Gastroesophageal sphincter (tissue), 4 donors: Measurements from ENCODE around the gene PTBP3. TPM values are rescaled to one million over a fixed set of nuclear protein-coding genes. Genes with fewer than 3 reads are reported as not detected.

Source experiments
- ATAC-seq: fragments of 150-250 bp; one replicate; pipeline ENCODE4 v1.9.1; 2016; ENCODE audit warnings: mild to moderate bottlenecking, moderate library complexity
- H3K27ac ChIP-seq, 4 donors: fragments of 200-600 bp; sonication (generic) in 3 of 4; 1 replicate in 3 of 4; 2 replicates in 1 of 4; pipeline ENCODE4 v1.5.1; 2016 to 2019
- H3K27me3 ChIP-seq: fragments of 200-600 bp; sonication (generic); one replicate; pipeline ENCODE4 v1.5.1; 2019
- H3K36me3 ChIP-seq, 2 donors: fragments of 200-600 bp; sonication (generic); one replicate each; pipeline ENCODE4 v1.5.1; 2019; ENCODE audit warnings: control low read depth in 1 of 2
- H3K4me1 ChIP-seq, 3 donors: fragments of 200-600 bp; sonication (generic); 1 replicate in 2 of 3; 2 replicates in 1 of 3; pipeline ENCODE4 v1.5.1; 2016 to 2019; ENCODE audit warnings: control low read depth in 2 of 3
- H3K4me3 ChIP-seq, 2 donors: fragments of 200-600 bp; sonication (generic); one replicate each; pipeline ENCODE4 v1.5.1; 2019; ENCODE audit warnings: mild to moderate bottlenecking in 1 of 2, moderate library complexity in 1 of 2
- H3K9me3 ChIP-seq, 3 donors: fragments of 200-600 bp; sonication (generic); one replicate each; pipeline ENCODE4 v1.5.1; 2017 to 2019; ENCODE audit warnings: control low read depth in 2 of 3
- CTCF ChIP-seq, 4 experiments: fragments of 200-600 bp in 2 of 4; fragments of 450-650 bp in 2 of 4; sonication (generic) in 1 of 4; IDR thresholded peaks; one replicate each; pipeline ENCODE4 v1.5.1; 2017 to 2019; ENCODE audit warnings: antibody characterized with exemption in 4 of 4, mild to moderate bottlenecking in 2 of 4, moderate library complexity in 2 of 4
- EP300 ChIP-seq: sonication (generic); formaldehyde crosslinking; IDR thresholded peaks from one replicate; pipeline ENCODE4 v1.6.1; 2017; ENCODE audit warnings: antibody characterized with exemption, mild to moderate bottlenecking
- POLR2A ChIP-seq, 2 donors: fragments of 450-650 bp; IDR thresholded peaks; one replicate each; pipeline ENCODE4 v1.6.1; 2017; ENCODE audit warnings: antibody characterized with exemption in 2 of 2, mild to moderate bottlenecking in 2 of 2, moderate library complexity in 1 of 2
- POLR2AphosphoS5 ChIP-seq: sonication (generic); formaldehyde crosslinking; IDR thresholded peaks from one replicate; pipeline ENCODE4 v1.6.1; 2017; ENCODE audit warnings: antibody characterized with exemption
- WGBS, 2 donors: methylation state at CpG; one replicate each; pipeline ENCODE4 v1.1.5; 2018; ENCODE audit warnings: low coverage in 1 of 2; 5-methylcytosine and 5-hydroxymethylcytosine counted together
- total RNA-seq, 4 donors: library from RNA; depleted of rRNA; stranded (reverse); fragments of >200 nt; gene quantifications; one replicate each; pipeline ENCODE4 v1.1.0, GENCODE V29; 2016

The PTBP3 gene
- total RNA-seq, 4 donors from 2014 or later: 13.7 to 28.2 (median 24.6) TPM

- TF ChIP-seq EP300: no peak
- no peak for TF ChIP-seq POLR2AphosphoS5
- no peak for TF ChIP-seq CTCF (IDR thresholded peaks at IDR 0.05)
- no peak for TF ChIP-seq POLR2A (IDR thresholded peaks at IDR 0.05)
- Histone ChIP-seq H3K9me3 (peaks cover 0 to 7% (median 0%) of the 10 kb centered on the region in 3 donors), H3K4me1 (peaks cover 0 to 5% (median 0%) of the 10 kb centered on the region in 3 donors), H3K4me3 (no peak overlapping the region), H3K27ac (no peak overlapping the region), H3K27me3 (no peaks in the 10 kb centered on the region), H3K36me3 (peaks cover 0 to 14% of the 10 kb centered on the region in 2 donors)
- WGBS, 2 donors: 96% methylated on average over 2 of the region's 2 CpGs
- ATAC-seq: no peak
Observed at GRCh38 chr9:112280904-112281303, 52.5 kb downstream of the PTBP3 start.

GRCh38 chr9:112279501-112279900, 53.9 kb downstream of the PTBP3 start:
- Histone ChIP-seq H3K9me3 (peaks cover 0 to 6% (median 0%) of the 10 kb centered on the region in 3 donors), H3K27me3 (no peaks in the 10 kb centered on the region), H3K4me1 (peaks cover 0 to 5% (median 0%) of the 10 kb centered on the region in 3 donors), H3K36me3 (peaks cover 0 to 13% of the 10 kb centered on the region in 2 donors), H3K27ac (no peak overlapping the region), H3K4me3 (no peak overlapping the region)
- ATAC-seq: no peak
- TF ChIP-seq CTCF (IDR thresholded peaks at IDR 0.05) (no peak), POLR2A (IDR thresholded peaks at IDR 0.05) (no peak), EP300 (no peak), POLR2AphosphoS5 (no peak)

GRCh38 chr9:112278152-112278551, 55.3 kb downstream of the PTBP3 start:
- WGBS, 2 donors: 23 to 51% methylated on average over 3 of the region's 3 CpGs
- TF ChIP-seq POLR2A (IDR thresholded peaks at IDR 0.05) (no peak), CTCF (IDR thresholded peaks at IDR 0.05) (no peak), POLR2AphosphoS5 (no peak), EP300 (no peak)
- Histone ChIP-seq H3K9me3 (no peaks in the 10 kb centered on the region), H3K4me3 (no peak overlapping the region), H3K27me3 (no peaks in the 10 kb centered on the region), H3K36me3 (no peaks in the 10 kb centered on the region), H3K27ac (no peak overlapping the region), H3K4me1 (peaks cover 0 to 5% (median 0%) of the 10 kb centered on the region in 3 donors)
- no peak for ATAC-seq

GRCh38 chr9:112274600-112274999, 58.8 kb downstream of the PTBP3 start:
- 86 to 90% methylated on average over 1 of the region's 1 CpG for WGBS, 2 donors
- no peak for ATAC-seq
- H3K36me3 ChIP-seq: peaks cover 0 to 8% of the 10 kb centered on the region in 2 donors
- no peak overlapping the region for H3K4me3 ChIP-seq
- TF ChIP-seq POLR2A (IDR thresholded peaks at IDR 0.05): no peak
- no peak for TF ChIP-seq CTCF (IDR thresholded peaks at IDR 0.05)
- no peak for TF ChIP-seq EP300
- no peak for TF ChIP-seq POLR2AphosphoS5
- H3K9me3 ChIP-seq: no peaks in the 10 kb centered on the region
- H3K4me1 ChIP-seq: peaks cover 0 to 5% (median 0%) of the 10 kb centered on the region in 3 donors
- H3K27ac ChIP-seq: no peak overlapping the region
- no peaks in the 10 kb centered on the region for H3K27me3 ChIP-seq

GRCh38 chr9:112273876-112274275, 59.5 kb downstream of the PTBP3 start:
- peaks cover 0 to 8% of the 10 kb centered on the region in 2 donors for H3K36me3 ChIP-seq
- 51 to 80% methylated on average over 1 to 3 of the region's 3 CpGs for WGBS, 2 donors
- H3K4me3 ChIP-seq: no peak overlapping the region
- no peak for ATAC-seq
- peaks cover 0 to 5% (median 0%) of the 10 kb centered on the region in 3 donors for H3K4me1 ChIP-seq
- H3K27ac ChIP-seq: no peak overlapping the region
- no peak for TF ChIP-seq POLR2A (IDR thresholded peaks at IDR 0.05)
- TF ChIP-seq EP300: no peak
- no peaks in the 10 kb centered on the region for H3K9me3 ChIP-seq
- no peaks in the 10 kb centered on the region for H3K27me3 ChIP-seq
